HUES64 (cell line): Measurements from ENCODE around the gene TRIP12. TPM values are rescaled to one million over a fixed set of nuclear protein-coding genes. Genes with fewer than 3 reads are reported as not detected.
A peak's percentile ranks its signal among the peaks of the same experiment; 100 is the strongest.
"Not testable (repeated sequence)": the region's sequence is repeated elsewhere in the genome, so short reads cannot be mapped to it uniquely, and the experiment has no call there.

Experiments
- H3K27ac ChIP-seq: 2 replicates; pipeline ENCODE4 v1.7.0; 2013; ENCODE audit warnings: low read depth, low read length, inconsistent platforms
- H3K27me3 ChIP-seq: 2 replicates; pipeline ENCODE4 v1.6.1; 2013; ENCODE audit warnings: mild to moderate bottlenecking, low read length; ENCODE audit not compliant: insufficient read depth
- H3K36me3 ChIP-seq: 2 replicates; pipeline ENCODE4 v1.6.1; 2013; ENCODE audit warnings: mild to moderate bottlenecking, low read length; ENCODE audit not compliant: insufficient read depth
- H3K4me1 ChIP-seq: 2 replicates; pipeline ENCODE4 v1.6.1; 2013; ENCODE audit warnings: mild to moderate bottlenecking, low read length, moderate library complexity; ENCODE audit not compliant: insufficient read depth
- H3K4me3 ChIP-seq: 2 replicates; pipeline ENCODE4 v1.5.1; 2013; ENCODE audit warnings: mild to moderate bottlenecking, low read length, moderate library complexity
- H3K9ac ChIP-seq: 2 replicates; pipeline ENCODE4 v1.6.1; 2013; ENCODE audit warnings: mild to moderate bottlenecking, low read depth, low read length
- H3K9me3 ChIP-seq: 2 replicates; pipeline ENCODE4 v1.6.1; 2013; ENCODE audit warnings: low read depth, low read length; ENCODE audit not compliant: insufficient read depth
- WGBS: fragments of 150-250, 120-280 bp; methylation state at CpG from one replicate; pipeline ENCODE4 v1.1.7; 2013; ENCODE audit warnings: missing lambda C conversion rate; 5-methylcytosine and 5-hydroxymethylcytosine counted together
- polyA plus RNA-seq, 2 experiments: library from polyadenylated mRNA; stranded (reverse); fragments of 50-300 nt; gene quantifications; one replicate each; pipeline ENCODE4 v1.2.3, GENCODE V29; 2013

The TRIP12 gene
- 63.3 TPM for polyA plus RNA-seq (2013, experiment 1 of 2)
- 65.7 TPM for polyA plus RNA-seq (2013, experiment 2 of 2)

- H3K9me3 ChIP-seq, result no peaks in the 10 kb centered on the region
- H3K36me3 ChIP-seq, result peaks cover 17% of the 10 kb centered on the region
- H3K9ac ChIP-seq, result peak within 1 kb of the TSS; percentile 70
- peak within 1 kb of the TSS; percentile 94 for H3K27ac ChIP-seq
- peak within 1 kb of the TSS; percentile 93 for H3K4me3 ChIP-seq
- under 1% methylated on average over 49 of the region's 49 CpGs for WGBS
- H3K27me3 ChIP-seq, result no peaks in the 10 kb centered on the region
- peaks cover 13% of the 10 kb centered on the region for H3K4me1 ChIP-seq
These were observed at the start of gene TRIP12 for GRCh38 chr2:229921892-229922448. Gene TRIP12 (minus strand): TSS chr2:229922009. CDS start chr2:229880079, 41,930 bp downstream.

- H3K4me1 ChIP-seq, result no peaks in the 10 kb centered on the region
- WGBS, result 88% methylated on average over 3 of the region's 3 CpGs
These were observed 49.5 kb upstream of the TRIP12 start for GRCh38 chr2:229971298-229971790.

GRCh38 chr2:229970406-229970805 lies 48.6 kb upstream of the TRIP12 start:
- Histone ChIP-seq H3K27me3 (no peaks in the 10 kb centered on the region), H3K4me1 (no peaks in the 10 kb centered on the region), H3K9me3 (no peaks in the 10 kb centered on the region), H3K4me3 (no peak overlapping the region), H3K27ac (no peak overlapping the region), H3K36me3 (no peaks in the 10 kb centered on the region), H3K9ac (no peak overlapping the region)
- WGBS, result 76% methylated on average over 1 of the region's 3 CpGs

More at GRCh38 chr2:229971298-229971790, 49.5 kb upstream of the TRIP12 start:
- H3K27ac ChIP-seq, result no peak overlapping the region
- H3K36me3 ChIP-seq, result no peaks in the 10 kb centered on the region
- H3K27me3 ChIP-seq, result no peaks in the 10 kb centered on the region
- no peak overlapping the region for H3K9ac ChIP-seq
- no peak overlapping the region for H3K4me3 ChIP-seq
- no peaks in the 10 kb centered on the region for H3K9me3 ChIP-seq

GRCh38 chr2:229969921-229970320 lies 48.1 kb upstream of the TRIP12 start:
- Histone ChIP-seq H3K27me3 (no peaks in the 10 kb centered on the region), H3K9me3 (no peaks in the 10 kb centered on the region), H3K27ac (no peak overlapping the region), H3K36me3 (no peaks in the 10 kb centered on the region), H3K4me1 (no peaks in the 10 kb centered on the region), H3K9ac (no peak overlapping the region), H3K4me3 (no peak overlapping the region)
- WGBS, result 85% methylated on average over 2 of the region's 3 CpGs

GRCh38 chr2:229963596-229963995 lies 41.8 kb upstream of the TRIP12 start:
- H3K4me3 ChIP-seq, H3K9ac ChIP-seq, H3K27me3 ChIP-seq, H3K36me3 ChIP-seq, H3K9me3 ChIP-seq, H3K4me1 ChIP-seq, H3K27ac ChIP-seq: not testable (repeated sequence)
- 96% methylated on average over 9 of the region's 9 CpGs for whole genome bisulfite sequencing

- WGBS, result 84% methylated on average over 2 of the region's 3 CpGs
These were observed 34.7 kb upstream of the TRIP12 start for GRCh38 chr2:229956491-229956890.

GRCh38 chr2:229955663-229956062 lies 33.9 kb upstream of the TRIP12 start:
- no peaks in the 10 kb centered on the region for H3K9me3 ChIP-seq
- H3K9ac ChIP-seq, result no peak overlapping the region
- no peak overlapping the region for H3K27ac ChIP-seq
- no CpG with 5 or more reads among the region's 1 CpG for WGBS
- peaks cover 25% of the 10 kb centered on the region for H3K4me1 ChIP-seq
- H3K27me3 ChIP-seq, result no peaks in the 10 kb centered on the region
- no peaks in the 10 kb centered on the region for H3K36me3 ChIP-seq
- no peak overlapping the region for H3K4me3 ChIP-seq

More at GRCh38 chr2:229956491-229956890, 34.7 kb upstream of the TRIP12 start:
- no peak overlapping the region for H3K4me3 ChIP-seq
- no peak overlapping the region for H3K9ac ChIP-seq
- H3K9me3 ChIP-seq, result no peaks in the 10 kb centered on the region
- H3K27ac ChIP-seq, result no peak overlapping the region
- H3K27me3 ChIP-seq, result no peaks in the 10 kb centered on the region
- peaks cover 24% of the 10 kb centered on the region for H3K4me1 ChIP-seq
- no peaks in the 10 kb centered on the region for H3K36me3 ChIP-seq

- peaks cover 25% of the 10 kb centered on the region for H3K4me1 ChIP-seq
- 63% methylated on average over 6 of the region's 6 CpGs for WGBS
- no peak overlapping the region; the same call in 1 of the 2 replicates for H3K9ac ChIP-seq
- H3K4me3 ChIP-seq, result no peak overlapping the region; the same call in 1 of the 2 replicates
- no peaks in the 10 kb centered on the region for H3K36me3 ChIP-seq
- no peaks in the 10 kb centered on the region for H3K27me3 ChIP-seq
- H3K27ac ChIP-seq, result peak overlapping the region; percentile 71; the same call in 1 of the 2 replicates
- no peaks in the 10 kb centered on the region for H3K9me3 ChIP-seq
These were observed 30.5 kb upstream of the TRIP12 start for GRCh38 chr2:229952256-229952835.

- H3K27ac ChIP-seq, result no peak overlapping the region
- H3K36me3 ChIP-seq, result no peaks in the 10 kb centered on the region
- H3K27me3 ChIP-seq, result no peaks in the 10 kb centered on the region
- no peaks in the 10 kb centered on the region for H3K9me3 ChIP-seq
- H3K4me1 ChIP-seq, result peaks cover 11% of the 10 kb centered on the region; the same call in 1 of the 2 replicates
- H3K9ac ChIP-seq, result no peak overlapping the region
- no peak overlapping the region for H3K4me3 ChIP-seq
- WGBS, result 93% methylated on average over 1 of the region's 1 CpG
These were observed 25.7 kb upstream of the TRIP12 start for GRCh38 chr2:229947544-229947943.

GRCh38 chr2:229945975-229946374 lies 24.2 kb upstream of the TRIP12 start:
- Histone ChIP-seq H3K36me3 (no peaks in the 10 kb centered on the region), H3K9me3 (no peaks in the 10 kb centered on the region), H3K4me3 (no peak overlapping the region), H3K27me3 (no peaks in the 10 kb centered on the region), H3K9ac (no peak overlapping the region), H3K27ac (no peak overlapping the region), H3K4me1 (no peaks in the 10 kb centered on the region)
- WGBS, result 92% methylated on average over 8 of the region's 8 CpGs

GRCh38 chr2:229943770-229944449 lies 22.1 kb upstream of the TRIP12 start:
- 84% methylated on average over 2 of the region's 5 CpGs for WGBS
- Histone ChIP-seq H3K27ac (no peak overlapping the region), H3K4me3 (no peak overlapping the region), H3K36me3 (no peaks in the 10 kb centered on the region), H3K9ac (no peak overlapping the region), H3K9me3 (no peaks in the 10 kb centered on the region), H3K4me1 (no peaks in the 10 kb centered on the region), H3K27me3 (no peaks in the 10 kb centered on the region)
